HL-60 (cell line): ENCODE results near the gene PYM1.

Source experiments
- DNase-seq, 2 experiments: peaks; one replicate each; pipeline ENCODE4 v3.0.0-alpha.2; 2010 to 2020; ENCODE audit warnings: low read depth in 1 of 2, low spot score in 1 of 2
- H3K27ac ChIP-seq: fragments of 250-450 bp; sonication (Bioruptor Pico); replicated peaks from 2 replicates; pipeline ENCODE4 v1.5.1; 2020; ENCODE audit warnings: mild to moderate bottlenecking, moderate library complexity
- H3K27me3 ChIP-seq: fragments of 250-450 bp; sonication (Bioruptor Pico); 2 replicates; pipeline ENCODE4 v1.5.1; 2021; ENCODE audit warnings: mild to moderate bottlenecking, moderate library complexity; ENCODE audit not compliant: insufficient read depth, poor library complexity, severe bottlenecking
- H3K4me3 ChIP-seq: replicated peaks from 2 replicates; pipeline ENCODE4 v1.5.1; 2011; ENCODE audit warnings: mild to moderate bottlenecking, control low read depth, low read length; ENCODE audit not compliant: insufficient read depth
- GABPA ChIP-seq: IDR thresholded peaks from 2 replicates; pipeline ENCODE4 v1.6.1; 2012; ENCODE audit warnings: low read depth
- POLR2AphosphoS5 ChIP-seq: IDR thresholded peaks from 2 replicates; pipeline ENCODE4 v1.6.1; 2012; ENCODE audit warnings: low read depth
- REST ChIP-seq: IDR thresholded peaks from 2 replicates; pipeline ENCODE4 v1.6.1; 2012; ENCODE audit warnings: low read depth; ENCODE audit not compliant: insufficient replicate concordance
- SPI1 ChIP-seq: IDR thresholded peaks from 2 replicates; pipeline ENCODE4 v1.6.1; 2012; ENCODE audit warnings: low read depth, mild to moderate bottlenecking, borderline replicate concordance
- TF ChIP-seq, protein P1 (sequence below): IDR thresholded peaks from one replicate; pipeline ENCODE4 v1.5.1; 2011; ENCODE audit warnings: low read length, control low read depth, inconsistent platforms; ENCODE audit not compliant: insufficient read depth

Gene PYM1

DNA sequence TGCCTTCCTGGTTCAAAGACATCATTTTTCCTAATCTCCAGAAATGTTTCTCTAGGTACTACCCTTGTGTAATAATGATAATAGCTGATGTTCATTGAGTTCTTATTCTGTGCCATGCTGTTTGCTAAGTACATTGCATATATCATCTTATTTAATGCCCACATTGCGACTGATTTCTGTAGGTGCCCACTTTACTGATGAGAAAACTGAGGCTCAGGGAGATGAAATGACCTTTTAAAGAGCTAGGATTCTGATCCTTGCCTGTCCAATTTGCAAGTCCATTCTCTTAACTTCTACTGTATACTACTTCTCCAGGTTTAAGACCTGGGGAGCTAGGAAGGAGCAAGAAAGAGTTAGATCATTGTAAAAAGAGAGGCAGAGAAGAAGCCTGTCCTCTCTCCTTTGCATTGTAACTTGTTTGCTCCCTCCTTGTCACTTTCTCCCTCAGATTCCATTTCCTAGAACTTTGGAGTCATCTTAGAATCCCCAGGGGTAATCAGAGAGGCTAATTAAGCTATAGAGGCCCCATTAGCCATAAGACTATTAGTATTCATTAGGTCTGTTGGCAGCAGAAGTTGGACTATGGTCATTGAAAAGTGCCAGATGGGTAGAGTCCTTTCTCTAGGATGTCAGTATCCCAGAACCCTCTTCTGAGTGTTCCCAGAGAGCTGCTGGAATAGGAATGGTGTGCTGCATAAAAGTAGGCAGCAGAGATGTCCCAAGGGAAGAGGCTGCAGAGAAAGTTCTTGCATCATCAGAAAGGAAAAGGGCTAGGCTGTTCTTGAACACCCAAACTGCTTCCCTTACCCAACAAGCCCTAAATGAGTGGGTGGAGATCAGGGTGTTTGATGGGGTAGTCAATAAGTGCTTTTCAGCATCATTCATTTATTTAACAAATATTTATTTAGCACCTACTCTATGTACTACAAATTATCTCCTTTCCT is 6.4 kb upstream of the PYM1 start:
- no peak for TF ChIP-seq SPI1
- Histone ChIP-seq H3K4me3 (no peak overlapping the region), H3K27me3 (no peaks in the 10 kb centered on the region), H3K27ac (no peak overlapping the region)
- DNase-seq = no peak

GRCh38 chr12:55933169-55933798 is 5.6 kb upstream of the PYM1 start:
- peak overlapping the region; percentile 59; the same call in 1 of the 2 replicates for H3K27ac ChIP-seq
- no peaks in the 10 kb centered on the region for H3K27me3 ChIP-seq
- no peak for TF ChIP-seq REST
- no peak for TF ChIP-seq GABPA
- TF ChIP-seq, protein P1, sequence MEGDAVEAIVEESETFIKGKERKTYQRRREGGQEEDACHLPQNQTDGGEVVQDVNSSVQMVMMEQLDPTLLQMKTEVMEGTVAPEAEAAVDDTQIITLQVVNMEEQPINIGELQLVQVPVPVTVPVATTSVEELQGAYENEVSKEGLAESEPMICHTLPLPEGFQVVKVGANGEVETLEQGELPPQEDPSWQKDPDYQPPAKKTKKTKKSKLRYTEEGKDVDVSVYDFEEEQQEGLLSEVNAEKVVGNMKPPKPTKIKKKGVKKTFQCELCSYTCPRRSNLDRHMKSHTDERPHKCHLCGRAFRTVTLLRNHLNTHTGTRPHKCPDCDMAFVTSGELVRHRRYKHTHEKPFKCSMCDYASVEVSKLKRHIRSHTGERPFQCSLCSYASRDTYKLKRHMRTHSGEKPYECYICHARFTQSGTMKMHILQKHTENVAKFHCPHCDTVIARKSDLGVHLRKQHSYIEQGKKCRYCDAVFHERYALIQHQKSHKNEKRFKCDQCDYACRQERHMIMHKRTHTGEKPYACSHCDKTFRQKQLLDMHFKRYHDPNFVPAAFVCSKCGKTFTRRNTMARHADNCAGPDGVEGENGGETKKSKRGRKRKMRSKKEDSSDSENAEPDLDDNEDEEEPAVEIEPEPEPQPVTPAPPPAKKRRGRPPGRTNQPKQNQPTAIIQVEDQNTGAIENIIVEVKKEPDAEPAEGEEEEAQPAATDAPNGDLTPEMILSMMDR = no peak
- TF ChIP-seq SPI1 = no peak
- TF ChIP-seq POLR2AphosphoS5 = no peak
- H3K4me3 ChIP-seq = no peak overlapping the region
- peak in 1 of 2 experiments; percentile 37 for DNase-seq

DNA sequence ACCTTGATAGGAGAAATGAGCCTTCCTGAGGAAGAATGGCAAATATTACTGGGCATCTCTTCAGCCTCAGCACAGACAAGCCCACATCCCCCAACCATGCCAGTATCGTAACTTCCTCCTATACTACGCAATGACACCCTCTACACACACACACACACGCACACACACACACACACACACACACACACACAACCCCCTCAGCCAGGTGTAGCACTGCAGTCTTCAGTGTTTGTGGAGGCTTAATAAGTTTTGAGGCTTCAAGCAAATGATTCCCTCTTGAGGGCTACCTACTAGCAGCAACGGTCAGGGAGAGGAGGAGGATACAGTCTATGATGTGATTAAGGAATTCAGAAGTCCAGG is 4.8 kb upstream of the PYM1 start:
- peak overlapping the region; percentile 59 for H3K27ac ChIP-seq
- no peaks in the 10 kb centered on the region for H3K27me3 ChIP-seq
- TF ChIP-seq, protein P1 = no peak
- TF ChIP-seq GABPA (peak; percentile 54; the same call in 1 of the 2 replicates), POLR2AphosphoS5 (0 out of 2 replicates have a peak, but pooled peaks have one; percentile 25), REST (no peak), SPI1 (peak; percentile 10; the same call in 1 of the 2 replicates)
- peak; percentile 74 to 77 for DNase-seq
- H3K4me3 ChIP-seq = peak overlapping the region; percentile 61

- H3K27ac ChIP-seq = peak overlapping the region; percentile 62
- TF ChIP-seq POLR2AphosphoS5 = no peak
- no peak for TF ChIP-seq GABPA
- TF ChIP-seq REST = no peak
- TF ChIP-seq, protein P1 = no peak
- no peak for TF ChIP-seq SPI1
- H3K27me3 ChIP-seq = no peaks in the 10 kb centered on the region
- peak overlapping the region; percentile 61 for H3K4me3 ChIP-seq
- DNase-seq = peak in 1 of 2 experiments; percentile 5
These were observed 4.3 kb upstream of the PYM1 start for GRCh38 chr12:55931780-55932550.
